ENCODE results near the gene EMC7.
A peak's percentile ranks its signal among the peaks of the same experiment; 100 is the strongest.
"Not testable (repeated sequence)": the region's sequence is repeated elsewhere in the genome, so short reads cannot be mapped to it uniquely, and the experiment has no call there.

The EMC7 gene

GRCh38 chr15:34101366-34102174 lies at the start of gene EMC7, which contains the start of gene PGBD4:
Gene EMC7, minus strand, starts transcription at chr15:34101862. Its CDS starts 23 bp downstream, at chr15:34101839.
Gene PGBD4, plus strand, starts transcription at chr15:34102083. Its CDS starts 449 bp downstream, at chr15:34102532.
- peak; percentile 92 for DNase-seq

GRCh38 chr15:34147371-34148140 lies 45.9 kb upstream of the EMC7 start:
- no peak for DNase-seq

GRCh38 chr15:34133511-34133910 lies 31.8 kb upstream of the EMC7 start:
- DNase-seq: no peak

- DNase-seq: no peak
Measured at GRCh38 chr15:34132881-34133280, 31.2 kb upstream of the EMC7 start.

GRCh38 chr15:34128898-34129297 lies 27.2 kb upstream of the EMC7 start:
- DNase-seq: no peak

- DNase-seq: no peak
Measured at GRCh38 chr15:34126522-34126921, 24.9 kb upstream of the EMC7 start.

GRCh38 chr15:34125945-34126344 lies 24.3 kb upstream of the EMC7 start:
- DNase-seq: no peak

GRCh38 chr15:34124651-34125050 lies 23.0 kb upstream of the EMC7 start:
- no peak for DNase-seq

- DNase-seq: no peak
Measured at GRCh38 chr15:34122771-34123183, 21.1 kb upstream of the EMC7 start.

- not testable (repeated sequence) for DNase-seq
Measured at GRCh38 chr15:34121786-34122185, 20.1 kb upstream of the EMC7 start.

- not testable (repeated sequence) for DNase-seq
Measured at GRCh38 chr15:34120420-34120819, 18.8 kb upstream of the EMC7 start.

GRCh38 chr15:34119291-34119690 lies 17.6 kb upstream of the EMC7 start:
- DNase-seq: no peak

- no peak for DNase-seq
Measured at GRCh38 chr15:34116620-34117019, 15.0 kb upstream of the EMC7 start.

GRCh38 chr15:34114739-34115138 lies 13.1 kb upstream of the EMC7 start:
- no peak for DNase-seq

- no peak for DNase-seq
Measured at GRCh38 chr15:34114215-34114614, 12.6 kb upstream of the EMC7 start.

GRCh38 chr15:34111488-34111887 lies 9.8 kb upstream of the EMC7 start:
- DNase-seq: no peak

GRCh38 chr15:34109797-34110663 lies 8.4 kb upstream of the EMC7 start:
- DNase-seq: peak; percentile 1

GRCh38 chr15:34107315-34107714 lies 5.7 kb upstream of the EMC7 start:
- no peak for DNase-seq

GRCh38 chr15:34106423-34106822 lies 4.8 kb upstream of the EMC7 start:
- no peak for DNase-seq

GRCh38 chr15:34102175-34102925 lies 688 bp upstream of the EMC7 start:
- DNase-seq: no peak

- DNase-seq: no peak
Measured at GRCh38 chr15:34099914-34100313, 1.7 kb downstream of the EMC7 start.

GRCh38 chr15:34085746-34086145 lies 15.9 kb downstream of the EMC7 start:
- no peak for DNase-seq

All from NCI-H748 treated with DMSO at 0.1 percent for 48 hours (cell line).